ENCODE results near the gene SLC43A2. TPM values are rescaled to one million over a fixed set of nuclear protein-coding genes. Genes with fewer than 3 reads are reported as not detected.
A peak's percentile ranks its signal among the peaks of the same experiment; 100 is the strongest.

SLC43A2 gene
- total and polyA plus RNA-seq, 2 of the 13 experiments (the other 11 are each of a cell fraction or from before 2014, with no cell fraction given): 7.3 to 20.0 TPM

DNA sequence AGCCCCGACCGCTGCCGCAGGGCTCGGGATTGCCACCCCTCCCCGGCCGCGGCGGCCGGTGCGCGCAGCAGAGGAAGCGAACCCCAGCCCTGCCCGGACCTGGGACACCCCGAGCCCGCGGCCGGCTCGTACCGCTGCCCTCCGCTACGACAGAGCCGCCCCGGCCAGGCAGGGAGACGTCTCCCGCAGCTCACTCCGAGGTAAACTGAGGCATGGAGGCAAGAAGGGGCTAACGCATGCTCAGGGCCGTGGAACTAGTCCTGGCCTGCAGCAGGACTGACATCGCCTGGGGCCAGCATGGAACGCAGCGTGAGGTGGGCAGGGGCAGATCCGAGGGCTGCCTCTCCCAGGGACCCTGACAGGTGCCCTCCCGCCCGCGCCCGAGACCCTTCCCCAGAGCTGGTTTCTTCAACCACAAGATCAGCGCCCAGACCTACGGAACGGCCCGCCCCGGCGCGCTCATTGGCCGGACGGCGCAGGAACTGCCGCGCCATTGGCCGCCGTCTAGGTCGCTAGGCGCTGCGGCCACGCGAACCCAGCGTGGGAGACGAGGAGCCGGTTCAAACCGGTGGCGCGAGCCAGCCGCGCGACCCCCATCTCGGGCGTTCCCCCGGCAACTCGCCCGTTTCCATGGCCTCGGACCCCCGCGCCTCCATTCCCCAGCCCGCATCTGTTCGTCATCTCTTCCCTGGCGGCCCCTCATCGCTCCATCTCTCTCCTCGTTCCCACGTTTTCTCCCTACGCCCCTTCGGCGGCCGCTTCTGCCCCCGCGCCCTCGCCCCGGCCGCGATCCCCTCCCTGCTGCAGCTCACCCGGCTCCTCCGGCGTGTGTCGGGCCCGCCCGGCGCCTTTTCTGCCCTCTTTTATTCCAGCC, at the start of gene SLC43A2 (continued):
- TF ChIP-seq STAG1 (CRISPR knock-in tag; IDR thresholded peaks at IDR 0.05): no peak
- TF ChIP-seq NR1H2 (CRISPR knock-in tag; IDR thresholded peaks at IDR 0.05; ENCODE audit: borderline replicate concordance, low read depth): no peak
- peak; percentile 100 for TF ChIP-seq ZNF142 (CRISPR knock-in tag; IDR thresholded peaks at IDR 0.05)
- no peak for TF ChIP-seq GATA4 (IDR thresholded peaks at IDR 0.05; ENCODE audit: borderline replicate concordance, low read depth)
- no peak for TF ChIP-seq SOX5 (CRISPR knock-in tag; IDR thresholded peaks at IDR 0.05; ENCODE audit: borderline replicate concordance)
- no peak for TF ChIP-seq PPARG (CRISPR knock-in tag; conservative IDR thresholded peaks at IDR 0.05)
- no peak for TF ChIP-seq TOPORS (CRISPR knock-in tag; IDR thresholded peaks at IDR 0.05)
- no peak for TF ChIP-seq HCFC1 (IDR thresholded peaks at IDR 0.05; ENCODE audit: low read depth, low read length)
- TF ChIP-seq, protein P1, sequence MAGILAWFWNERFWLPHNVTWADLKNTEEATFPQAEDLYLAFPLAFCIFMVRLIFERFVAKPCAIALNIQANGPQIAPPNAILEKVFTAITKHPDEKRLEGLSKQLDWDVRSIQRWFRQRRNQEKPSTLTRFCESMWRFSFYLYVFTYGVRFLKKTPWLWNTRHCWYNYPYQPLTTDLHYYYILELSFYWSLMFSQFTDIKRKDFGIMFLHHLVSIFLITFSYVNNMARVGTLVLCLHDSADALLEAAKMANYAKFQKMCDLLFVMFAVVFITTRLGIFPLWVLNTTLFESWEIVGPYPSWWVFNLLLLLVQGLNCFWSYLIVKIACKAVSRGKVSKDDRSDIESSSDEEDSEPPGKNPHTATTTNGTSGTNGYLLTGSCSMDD (CRISPR knock-in tag; IDR thresholded peaks at IDR 0.05): no peak
- no peak for TF ChIP-seq ZNF607 (CRISPR knock-in tag; IDR thresholded peaks at IDR 0.05; ENCODE audit: borderline replicate concordance)
- TF ChIP-seq KAT8 (CRISPR knock-in tag; IDR thresholded peaks at IDR 0.05): no peak
- TF ChIP-seq, protein P2, sequence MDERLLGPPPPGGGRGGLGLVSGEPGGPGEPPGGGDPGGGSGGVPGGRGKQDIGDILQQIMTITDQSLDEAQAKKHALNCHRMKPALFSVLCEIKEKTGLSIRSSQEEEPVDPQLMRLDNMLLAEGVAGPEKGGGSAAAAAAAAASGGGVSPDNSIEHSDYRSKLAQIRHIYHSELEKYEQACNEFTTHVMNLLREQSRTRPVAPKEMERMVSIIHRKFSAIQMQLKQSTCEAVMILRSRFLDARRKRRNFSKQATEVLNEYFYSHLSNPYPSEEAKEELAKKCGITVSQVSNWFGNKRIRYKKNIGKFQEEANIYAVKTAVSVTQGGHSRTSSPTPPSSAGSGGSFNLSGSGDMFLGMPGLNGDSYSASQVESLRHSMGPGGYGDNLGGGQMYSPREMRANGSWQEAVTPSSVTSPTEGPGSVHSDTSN (CRISPR knock-in tag; IDR thresholded peaks at IDR 0.05): no peak
- no peak for TF ChIP-seq PHB2 (IDR thresholded peaks at IDR 0.05; ENCODE audit: partially characterized antibody)
- no peak for TF ChIP-seq KLF16 (CRISPR knock-in tag; IDR thresholded peaks at IDR 0.05)
- TF ChIP-seq MTF2 (CRISPR knock-in tag; IDR thresholded peaks at IDR 0.05; ENCODE audit: borderline replicate concordance): no peak
- no peak for TF ChIP-seq ZNF101 (CRISPR knock-in tag; IDR thresholded peaks at IDR 0.05; ENCODE audit: borderline replicate concordance, low read depth)
- no peak for TF ChIP-seq ZMYM2 (CRISPR knock-in tag; IDR thresholded peaks at IDR 0.05)
- no peak for TF ChIP-seq ONECUT2 (CRISPR knock-in tag; IDR thresholded peaks at IDR 0.05)

All from HepG2 (cell line).